ENCODE measurements around the gene CCDC197.

- TF ChIP-seq, protein P1, sequence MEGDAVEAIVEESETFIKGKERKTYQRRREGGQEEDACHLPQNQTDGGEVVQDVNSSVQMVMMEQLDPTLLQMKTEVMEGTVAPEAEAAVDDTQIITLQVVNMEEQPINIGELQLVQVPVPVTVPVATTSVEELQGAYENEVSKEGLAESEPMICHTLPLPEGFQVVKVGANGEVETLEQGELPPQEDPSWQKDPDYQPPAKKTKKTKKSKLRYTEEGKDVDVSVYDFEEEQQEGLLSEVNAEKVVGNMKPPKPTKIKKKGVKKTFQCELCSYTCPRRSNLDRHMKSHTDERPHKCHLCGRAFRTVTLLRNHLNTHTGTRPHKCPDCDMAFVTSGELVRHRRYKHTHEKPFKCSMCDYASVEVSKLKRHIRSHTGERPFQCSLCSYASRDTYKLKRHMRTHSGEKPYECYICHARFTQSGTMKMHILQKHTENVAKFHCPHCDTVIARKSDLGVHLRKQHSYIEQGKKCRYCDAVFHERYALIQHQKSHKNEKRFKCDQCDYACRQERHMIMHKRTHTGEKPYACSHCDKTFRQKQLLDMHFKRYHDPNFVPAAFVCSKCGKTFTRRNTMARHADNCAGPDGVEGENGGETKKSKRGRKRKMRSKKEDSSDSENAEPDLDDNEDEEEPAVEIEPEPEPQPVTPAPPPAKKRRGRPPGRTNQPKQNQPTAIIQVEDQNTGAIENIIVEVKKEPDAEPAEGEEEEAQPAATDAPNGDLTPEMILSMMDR (IDR thresholded peaks at IDR 0.05): no peak
- TF ChIP-seq POLR2A (IDR thresholded peaks at IDR 0.05): no peak
Observed at GRCh38 chr14:94008234-94008633, 11.1 kb downstream of the CCDC197 start.

All from uterus (tissue), 2 donors.